A549 (cell line): ENCODE data around the gene ACSL3.

Experiments
- CEBPB ChIP-seq, 2 experiments: fragments of >200 bp in 1 of 2; sonication (Bioruptor Twin) in 1 of 2; formaldehyde crosslinking in 1 of 2; IDR thresholded peaks; 2 replicates each; pipeline ENCODE4 v1.6.1; 2012 to 2016
- CTCF ChIP-seq: fragments of >200 bp; sonication (Bioruptor Twin); formaldehyde crosslinking; IDR thresholded peaks from 3 replicates; pipeline ENCODE4 v1.5.1; 2016
- ELK1 ChIP-seq: fragments of 150-350 bp; IDR thresholded peaks from 2 replicates; pipeline ENCODE4 v1.6.1; 2014; ENCODE audit warnings: low read depth, mild to moderate bottlenecking, low read length
- EP300 ChIP-seq, 2 experiments: fragments of >200 bp; sonication (Bioruptor Twin); formaldehyde crosslinking; IDR thresholded peaks; 2 replicates in 1 of 2; 3 replicates in 1 of 2; pipeline ENCODE4 v1.6.1; 2016 to 2017
- JUN ChIP-seq, 2 experiments: fragments of >200 bp; sonication (Bioruptor Twin); formaldehyde crosslinking; IDR thresholded peaks; 2 replicates in 1 of 2; 3 replicates in 1 of 2; pipeline ENCODE4 v1.6.1; 2016 to 2017
- MAX ChIP-seq: IDR thresholded peaks from 2 replicates; pipeline ENCODE4 v1.6.1; 2012
- MAZ ChIP-seq: fragments of 150-350 bp; IDR thresholded peaks from 2 replicates; pipeline ENCODE4 v1.6.1; 2014; ENCODE audit warnings: antibody characterized with exemption, low read depth, low read length, borderline replicate concordance
- MYC ChIP-seq: IDR thresholded peaks from 2 replicates; pipeline ENCODE4 v1.6.1; 2012; ENCODE audit warnings: mild to moderate bottlenecking, inconsistent platforms, low read length, improper control_type of control experiment, borderline replicate concordance
- POLR2A ChIP-seq: IDR thresholded peaks from 2 replicates; pipeline ENCODE4 v1.6.1; 2012; ENCODE audit warnings: mild to moderate bottlenecking, low read length
- USF2 ChIP-seq: fragments of 450-650 bp; IDR thresholded peaks from 2 replicates; pipeline ENCODE4 v1.6.1; 2014; ENCODE audit warnings: antibody characterized with exemption

- no peak for TF ChIP-seq CEBPB (IDR thresholded peaks at IDR 0.05)
- TF ChIP-seq MAX = no peak
- TF ChIP-seq CTCF = no peak
- TF ChIP-seq POLR2A = no peak
- TF ChIP-seq MAZ = no peak
- TF ChIP-seq ELK1 = no peak
- TF ChIP-seq JUN (IDR thresholded peaks at IDR 0.05) = no peak
- no peak for TF ChIP-seq USF2
- no peak for TF ChIP-seq MYC
- TF ChIP-seq EP300 (IDR thresholded peaks at IDR 0.05) = no peak
These were observed 37.5 kb upstream of the ACSL3 start for GRCh38 chr2:222823183-222823930.
